Mucosa of descending colon (tissue), 3 donors: ENCODE results near the gene MME. TPM values are rescaled to one million over a fixed set of nuclear protein-coding genes. Genes with fewer than 3 reads are reported as not detected.

Experiments
- ATAC-seq: fragments of 200-7000 bp; cut with Tn5 transposase; one replicate; pipeline ENCODE4 v1.9.1; 2020; ENCODE audit warnings: mild to moderate bottlenecking, moderate library complexity
- DNase-seq, 3 donors: peaks; one replicate each; pipeline ENCODE4 v3.0.0-alpha.2; 2020
- H3K36me3 ChIP-seq: fragments of 200-600 bp; one replicate; pipeline ENCODE4 v1.8.0; 2021; ENCODE audit warnings: low read depth, mild to moderate bottlenecking
- H3K4me1 ChIP-seq: fragments of 200-600 bp; one replicate; pipeline ENCODE4 v1.8.0; 2021; ENCODE audit warnings: low read depth, mild to moderate bottlenecking
- H3K4me3 ChIP-seq: fragments of 200-600 bp; one replicate; pipeline ENCODE4 v1.8.0; 2021; ENCODE audit warnings: mild to moderate bottlenecking
- H3K9me3 ChIP-seq: fragments of 200-600 bp; one replicate; pipeline ENCODE4 v1.8.0; 2021; ENCODE audit warnings: mild to moderate bottlenecking
- intact Hi-C, 2 donors: fragments of 100-400 bp; cut with DNase I in 1 of 2; cut with micrococcal nuclease in 1 of 2; formaldehyde crosslinking; loops; one replicate each; pipeline versions ENCODE4 v1.11.0 to v1.11.1; 2022; cut with DNase I, micrococcal nuclease
- total RNA-seq, 3 donors: library from RNA; stranded (reverse); fragmentation: NEBNext Ultra II Directional in 2 of 3; extraction: Animal tissue kit (Norgen Biotek cat#: 25700) in 2 of 3; gene quantifications; one replicate each; pipeline versions ENCODE4 v1.2.1 to v1.2.4, GENCODE V29; 2021 to 2023
- TF ChIP-seq, protein P1 (sequence below): fragments of 200-600 bp; IDR thresholded peaks from one replicate; pipeline ENCODE4 v1.8.0; 2022; ENCODE audit warnings: antibody characterized with exemption, mild to moderate bottlenecking
- donor health status: DM: no; HTN: no; CAD: no; lungs with moderate emphysema.
- donor health status: DM: no; HTN: no; CAD: no.
- donor health status: DM: no; HTN: yes; CAD: no.

Gene MME
- total RNA-seq, 3 donors from 2014 or later: 1.4 to 1.9 (median 1.6) TPM

DNA sequence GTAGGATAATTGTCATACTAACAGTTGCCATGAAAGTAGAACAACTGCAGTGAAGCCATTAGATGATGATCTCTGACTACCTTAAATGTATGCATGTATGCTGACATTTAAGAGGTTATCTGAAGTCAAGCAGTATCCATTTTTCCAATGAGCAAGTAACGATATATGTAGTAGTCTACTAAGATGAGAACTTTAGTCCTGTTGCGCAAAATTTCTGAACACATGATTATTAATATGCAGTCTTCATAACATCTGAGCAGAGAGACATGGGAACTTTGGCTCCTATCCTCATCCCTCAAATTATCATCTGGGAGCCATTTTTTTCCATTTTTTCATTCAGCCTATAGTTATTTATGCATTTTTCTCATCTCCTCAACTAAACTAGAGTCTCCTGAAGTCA is 79.2 kb downstream of the MME start:
- no peaks in the 10 kb centered on the region for H3K36me3 ChIP-seq
- ATAC-seq (no peak), DNase-seq (no peak)
- H3K9me3 ChIP-seq: no peaks in the 10 kb centered on the region
- no peak overlapping the region for H3K4me3 ChIP-seq
- TF ChIP-seq, protein P1, sequence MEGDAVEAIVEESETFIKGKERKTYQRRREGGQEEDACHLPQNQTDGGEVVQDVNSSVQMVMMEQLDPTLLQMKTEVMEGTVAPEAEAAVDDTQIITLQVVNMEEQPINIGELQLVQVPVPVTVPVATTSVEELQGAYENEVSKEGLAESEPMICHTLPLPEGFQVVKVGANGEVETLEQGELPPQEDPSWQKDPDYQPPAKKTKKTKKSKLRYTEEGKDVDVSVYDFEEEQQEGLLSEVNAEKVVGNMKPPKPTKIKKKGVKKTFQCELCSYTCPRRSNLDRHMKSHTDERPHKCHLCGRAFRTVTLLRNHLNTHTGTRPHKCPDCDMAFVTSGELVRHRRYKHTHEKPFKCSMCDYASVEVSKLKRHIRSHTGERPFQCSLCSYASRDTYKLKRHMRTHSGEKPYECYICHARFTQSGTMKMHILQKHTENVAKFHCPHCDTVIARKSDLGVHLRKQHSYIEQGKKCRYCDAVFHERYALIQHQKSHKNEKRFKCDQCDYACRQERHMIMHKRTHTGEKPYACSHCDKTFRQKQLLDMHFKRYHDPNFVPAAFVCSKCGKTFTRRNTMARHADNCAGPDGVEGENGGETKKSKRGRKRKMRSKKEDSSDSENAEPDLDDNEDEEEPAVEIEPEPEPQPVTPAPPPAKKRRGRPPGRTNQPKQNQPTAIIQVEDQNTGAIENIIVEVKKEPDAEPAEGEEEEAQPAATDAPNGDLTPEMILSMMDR: no peak
- intact Hi-C loops: no loop called here
- H3K4me1 ChIP-seq: no peaks in the 10 kb centered on the region

DNA sequence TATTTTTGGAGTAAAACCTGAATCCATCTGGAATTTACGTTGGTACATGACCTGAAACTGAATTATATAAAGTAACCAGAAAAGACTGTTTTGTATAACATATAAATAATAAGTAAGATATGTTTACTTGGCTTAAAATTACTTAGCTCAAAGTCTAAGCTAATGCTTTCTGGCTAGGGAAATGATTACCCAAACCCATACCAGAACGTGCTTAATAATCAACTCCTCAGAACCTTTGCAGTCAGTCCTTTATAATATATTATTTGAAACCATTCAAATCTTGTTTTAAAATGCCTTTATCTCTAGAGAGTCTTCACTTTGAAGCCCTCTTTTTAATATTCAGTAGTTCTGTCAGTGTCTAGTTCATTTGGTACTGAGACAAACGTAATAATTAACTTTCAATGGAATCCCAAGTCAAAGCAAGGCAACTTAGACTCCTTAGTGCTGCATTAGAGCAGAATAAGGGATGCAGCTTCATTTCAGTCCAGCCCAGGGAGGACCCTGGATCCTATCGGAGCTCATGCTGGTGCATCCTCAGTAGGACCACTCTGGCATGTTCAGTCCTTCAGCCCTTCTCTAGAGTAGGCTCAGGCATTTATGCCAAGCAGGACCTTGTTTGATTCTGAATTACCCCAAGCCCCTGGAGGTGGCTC is 81.6 kb downstream of the MME start:
- Histone ChIP-seq H3K9me3 (no peaks in the 10 kb centered on the region), H3K4me3 (no peak overlapping the region), H3K4me1 (no peaks in the 10 kb centered on the region), H3K36me3 (no peaks in the 10 kb centered on the region)
- TF ChIP-seq, protein P1: no peak
- no peak for ATAC-seq
- intact Hi-C loops: no loop called here
- no peak for DNase-seq

DNA sequence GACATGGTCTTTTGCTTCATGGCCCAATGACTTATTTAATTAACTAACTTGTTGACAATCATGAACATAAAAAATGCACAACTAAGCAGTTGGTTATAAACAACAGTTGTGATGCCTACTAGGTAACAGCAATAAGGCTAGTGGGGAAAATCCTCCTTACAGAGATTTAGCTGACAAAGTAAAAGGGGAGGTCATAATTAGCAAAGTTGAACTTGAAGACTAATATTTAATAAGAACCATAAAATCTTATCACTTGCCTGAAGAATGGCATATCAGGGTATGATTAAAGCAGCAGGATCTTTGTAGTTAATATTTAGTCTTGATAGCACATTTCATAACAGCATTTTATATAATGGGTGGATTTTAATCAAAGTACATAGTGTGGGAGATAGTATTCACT is 84.2 kb downstream of the MME start:
- H3K9me3 ChIP-seq: no peaks in the 10 kb centered on the region
- no peak for ATAC-seq
- H3K4me3 ChIP-seq: no peak overlapping the region
- DNase-seq: no peak
- TF ChIP-seq, protein P1: no peak
- H3K4me1 ChIP-seq: no peaks in the 10 kb centered on the region
- H3K36me3 ChIP-seq: no peaks in the 10 kb centered on the region
- intact Hi-C loops: no loop called here

DNA sequence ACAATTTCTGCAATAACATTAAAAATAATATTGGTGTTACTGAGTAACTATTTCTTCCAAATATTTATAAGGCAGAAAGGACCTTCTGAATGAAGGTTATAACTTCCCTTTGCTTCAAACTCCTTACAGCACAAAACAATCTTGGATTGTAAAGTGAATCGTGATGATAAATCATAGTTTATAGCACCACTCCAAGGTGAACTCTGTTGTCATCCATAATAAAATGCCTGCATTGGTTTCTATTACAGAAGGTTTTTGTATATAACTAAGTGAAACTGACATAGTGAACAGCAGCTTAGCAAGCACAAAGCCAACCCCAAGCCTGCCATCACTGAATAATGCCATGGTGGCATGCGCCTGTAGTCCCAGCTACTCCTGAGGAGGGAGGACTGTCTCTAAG is 86.3 kb downstream of the MME start:
- H3K9me3 ChIP-seq: no peaks in the 10 kb centered on the region
- intact Hi-C loops: no loop called here
- H3K4me3 ChIP-seq: no peak overlapping the region
- TF ChIP-seq, protein P1: no peak
- no peaks in the 10 kb centered on the region for H3K36me3 ChIP-seq
- ATAC-seq (no peak), DNase-seq (no peak)
- H3K4me1 ChIP-seq: no peaks in the 10 kb centered on the region

DNA sequence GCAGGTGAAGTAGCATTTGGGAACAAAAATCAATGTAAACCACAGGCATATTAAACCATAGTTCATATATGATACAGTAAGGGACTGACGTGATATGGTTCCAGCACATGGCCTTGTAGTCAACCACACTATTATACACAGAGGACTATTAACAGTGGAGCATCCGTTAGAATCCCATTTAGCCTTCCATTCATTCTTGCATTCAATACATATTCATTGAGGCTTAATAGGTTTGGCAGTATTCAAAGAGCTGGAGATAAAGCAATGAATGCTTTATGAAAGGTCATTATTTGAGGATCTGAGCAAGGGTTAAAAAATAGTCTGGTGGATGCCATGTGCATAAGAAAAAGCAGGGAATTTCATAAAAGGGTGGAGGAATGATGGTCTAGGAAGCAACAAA is 89.1 kb downstream of the MME start:
- Histone ChIP-seq H3K4me3 (no peak overlapping the region), H3K9me3 (no peaks in the 10 kb centered on the region), H3K4me1 (no peaks in the 10 kb centered on the region), H3K36me3 (no peaks in the 10 kb centered on the region)
- ATAC-seq (no peak), DNase-seq (no peak)
- intact Hi-C loops: no loop called here
- TF ChIP-seq, protein P1: no peak

DNA sequence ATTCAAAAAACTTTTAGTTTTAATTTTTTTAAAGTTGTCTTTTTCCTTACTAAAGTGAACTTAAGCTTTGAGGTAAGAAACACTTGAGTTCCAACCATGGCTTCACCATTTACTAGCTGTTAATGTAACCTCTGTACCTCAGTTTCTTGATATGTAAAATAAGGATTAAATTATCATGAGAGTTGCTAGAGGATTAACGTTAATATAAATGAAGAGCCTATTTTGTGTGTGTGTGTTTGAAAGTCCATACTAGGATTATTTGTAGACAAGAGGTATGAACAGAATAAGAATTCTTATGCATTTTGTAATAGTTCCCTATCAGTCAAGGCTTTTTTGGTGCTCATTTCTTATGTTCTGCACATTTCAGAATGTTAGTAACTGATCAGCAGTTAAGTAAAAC is 93.7 kb downstream of the MME start:
- Histone ChIP-seq H3K9me3 (no peaks in the 10 kb centered on the region), H3K4me1 (no peaks in the 10 kb centered on the region), H3K36me3 (no peaks in the 10 kb centered on the region), H3K4me3 (no peak overlapping the region)
- intact Hi-C loops: no loop called here
- DNase-seq (no peak), ATAC-seq (no peak)
- TF ChIP-seq, protein P1: no peak
